CD4-positive, alpha-beta T cell (primary cell): ENCODE results near the gene SMIM45.

ENCODE experiments used
- ATAC-seq: fragments of 200-7000 bp; cut with Tn5 transposase; one replicate; pipeline ENCODE4 v1.10.0; 2022; ENCODE audit warnings: mild to moderate bottlenecking; ENCODE audit not compliant: poor library complexity
- CTCF ChIA-PET: fragments of 350-600 bp; sonication (Branson Sonifier 250); formaldehyde crosslinking; loops from one replicate; lab custom pipeline; 2021; ENCODE audit warnings: antibody characterized with exemption, inconsistent platforms; lab: Charles Lee
- POLR2A ChIA-PET: fragments of 350-600 bp; sonication (Branson Sonifier 250); formaldehyde crosslinking; loops from one replicate; lab custom pipeline; 2021; ENCODE audit warnings: antibody characterized with exemption, inconsistent platforms; lab: Charles Lee
- DNase-seq, 14 experiments: peaks; one replicate each; pipeline ENCODE4 v3.0.0-alpha.2; 2013 to 2020; ENCODE audit warnings: mixed read lengths in 2 of 14
- H3K27ac ChIP-seq, 2 donors: one replicate each; pipeline versions ENCODE4 v1.5.1 to v1.7.0; 2013; ENCODE audit warnings: low read length in 2 of 2, low read depth in 1 of 2, mild to moderate bottlenecking in 1 of 2
- H3K27me3 ChIP-seq, 2 experiments: 1 replicate in 1 of 2; 2 replicates in 1 of 2; pipeline versions ENCODE4 v1.6.1 to v1.7.0; 2013; ENCODE audit warnings: low read length in 2 of 2, control low read depth in 1 of 2, mild to moderate bottlenecking in 1 of 2, moderate library complexity in 1 of 2; ENCODE audit not compliant: insufficient read depth in 2 of 2, control insufficient read depth in 1 of 2
- H3K36me3 ChIP-seq: one replicate; pipeline ENCODE4 v1.6.1; 2013; ENCODE audit warnings: low read length, control low read depth; ENCODE audit not compliant: insufficient read depth
- H3K4me1 ChIP-seq: one replicate; pipeline ENCODE4 v1.6.1; 2013; ENCODE audit warnings: low read length, control low read depth; ENCODE audit not compliant: insufficient read depth
- H3K4me3 ChIP-seq: one replicate; pipeline ENCODE4 v1.5.1; 2013; ENCODE audit warnings: mild to moderate bottlenecking, low read length, moderate library complexity
- H3K9me3 ChIP-seq, 2 experiments: 1 replicate in 1 of 2; 2 replicates in 1 of 2; pipeline versions ENCODE4 v1.6.1 to v1.7.0; 2013; ENCODE audit warnings: low read length in 2 of 2, mild to moderate bottlenecking in 2 of 2, control low read depth in 1 of 2, moderate library complexity in 1 of 2; ENCODE audit not compliant: control insufficient read depth in 1 of 2, insufficient read depth in 1 of 2
- H3K27ac Mint-ChIP-seq: one replicate; pipeline ENCODE4 v1.8.0; 2020; ENCODE audit warnings: mixed read lengths
- H3K27me3 Mint-ChIP-seq: one replicate; pipeline ENCODE4 v1.8.0; 2021; ENCODE audit warnings: mixed read lengths
- H3K36me3 Mint-ChIP-seq: one replicate; pipeline ENCODE4 v1.8.0; 2021; ENCODE audit warnings: low read depth, mixed read lengths
- H3K4me1 Mint-ChIP-seq: one replicate; pipeline ENCODE4 v1.8.0; 2021; ENCODE audit warnings: low read depth, mixed read lengths
- H3K4me3 Mint-ChIP-seq: one replicate; pipeline ENCODE4 v1.8.0; 2020; ENCODE audit warnings: mild to moderate bottlenecking, mixed read lengths
- H3K9me3 Mint-ChIP-seq: one replicate; pipeline ENCODE4 v1.8.0; 2020; ENCODE audit warnings: mixed read lengths
- CTCF ChIP-seq: fragments of 200-600 bp; IDR thresholded peaks from one replicate; pipeline ENCODE4 v1.8.0; 2022; ENCODE audit warnings: antibody characterized with exemption, mild to moderate bottlenecking
- intact Hi-C, 2 experiments: fragments of 100-400 bp; cut with DNase I in 1 of 2; cut with micrococcal nuclease in 1 of 2; formaldehyde crosslinking; loops; one replicate each; pipeline versions ENCODE4 v1.15.1 to v1.9.0; 2023 to 2025; cut with DNase I, micrococcal nuclease

Gene SMIM45

DNA sequence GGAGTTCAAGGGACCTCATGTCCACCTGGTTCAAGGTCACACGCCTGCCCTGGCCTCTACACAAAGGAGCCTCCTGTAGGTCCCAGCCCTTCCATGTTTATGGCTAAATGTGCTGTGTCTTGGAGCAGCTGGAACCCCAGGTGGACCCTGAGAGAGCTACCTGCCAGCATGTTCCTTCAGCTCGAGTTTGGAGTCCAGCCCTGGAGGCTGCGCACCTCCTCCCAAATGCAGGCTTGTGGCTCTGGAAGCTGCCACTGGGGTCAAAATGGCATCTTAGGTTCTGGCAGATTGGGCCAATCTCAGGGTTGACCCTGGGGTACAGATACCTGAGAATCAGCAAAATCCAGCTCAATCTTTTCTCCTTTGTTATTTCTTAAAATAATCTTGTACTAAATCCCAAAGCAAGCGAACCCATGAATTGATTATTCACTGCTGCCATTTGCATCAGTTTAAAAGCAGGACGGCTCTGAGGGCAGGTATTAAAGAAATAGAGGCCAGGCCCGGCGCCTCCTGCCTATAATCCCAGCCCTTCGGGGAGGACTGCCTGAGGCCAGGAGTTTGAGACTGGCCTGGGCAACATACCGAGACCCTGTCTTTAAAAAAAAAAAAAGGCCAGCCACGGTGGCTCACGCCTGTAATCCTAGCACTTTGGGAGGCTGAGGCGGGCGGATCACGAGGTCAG is 28.2 kb upstream of the SMIM45 start:
- H3K27me3 Mint-ChIP-seq = peaks cover 9% of the 10 kb centered on the region
- DNase-seq = no peak
- no peaks in the 10 kb centered on the region for H3K9me3 Mint-ChIP-seq
- ATAC-seq = no peak
- CTCF ChIA-PET = no interaction called here
- Histone ChIP-seq H3K4me3 (no peak overlapping the region), H3K27ac (no peak overlapping the region), H3K27me3 (peaks cover 0 to 9% of the 10 kb centered on the region in 2 experiments), H3K9me3 (no peaks in the 10 kb centered on the region), H3K4me1 (peaks cover 44% of the 10 kb centered on the region), H3K36me3 (no peaks in the 10 kb centered on the region)
- H3K27ac Mint-ChIP-seq = no peak overlapping the region
- intact Hi-C loops = no loop called here
- H3K4me1 Mint-ChIP-seq = peaks cover 7% of the 10 kb centered on the region
- no peaks in the 10 kb centered on the region for H3K36me3 Mint-ChIP-seq
- POLR2A ChIA-PET = interaction anchor here (0.6 to 1.9 kb wide), 3 partner anchors 16 to 147 kb away, joined by 3 to 6 read pairs (median 4); partner anchors contain the start of gene SREBF2
- no peak for TF ChIP-seq CTCF
- H3K4me3 Mint-ChIP-seq = no peak overlapping the region

DNA sequence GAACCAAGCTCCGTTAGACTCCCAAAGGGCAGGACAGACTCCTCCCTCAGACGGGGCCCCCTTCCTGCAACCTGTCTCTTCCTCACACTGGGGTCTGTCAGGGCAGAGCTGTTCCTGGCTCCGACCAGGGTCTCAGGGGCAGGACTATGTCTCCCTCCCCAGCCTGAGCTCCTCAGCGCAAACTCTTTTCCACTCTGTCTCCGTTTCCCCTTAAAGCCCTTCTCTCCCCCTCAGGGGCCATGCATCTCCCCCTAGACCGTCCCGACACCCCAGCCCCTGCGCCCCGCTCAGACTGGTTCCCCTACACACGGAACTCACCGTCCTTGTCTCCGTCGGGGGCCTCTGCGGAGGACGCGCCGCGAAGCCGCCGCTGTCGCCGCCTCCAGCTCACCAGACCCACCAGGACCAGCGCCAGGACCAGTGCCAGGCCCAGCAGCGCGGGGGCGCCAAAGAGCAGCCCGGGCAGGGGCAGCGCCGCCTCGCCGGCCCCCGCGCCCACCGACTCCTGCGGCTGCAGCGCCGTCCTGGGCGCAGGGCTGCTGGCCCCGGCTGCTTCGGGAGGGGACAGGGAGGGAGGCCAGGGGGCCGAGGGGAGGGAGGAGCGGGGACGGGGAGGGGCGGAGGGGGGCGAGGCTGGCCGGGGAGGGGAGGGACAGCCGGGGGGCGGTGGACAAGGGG is 26.0 kb upstream of the SMIM45 start:
- peaks cover 7% of the 10 kb centered on the region for H3K4me1 Mint-ChIP-seq
- Histone ChIP-seq H3K4me3 (peak overlapping the region; percentile 45), H3K36me3 (no peaks in the 10 kb centered on the region), H3K27me3 (peaks cover 0 to 9% of the 10 kb centered on the region in 2 experiments), H3K27ac (no peak overlapping the region), H3K4me1 (peaks cover 30% of the 10 kb centered on the region), H3K9me3 (no peaks in the 10 kb centered on the region)
- H3K4me3 Mint-ChIP-seq = peak overlapping the region; percentile 80
- H3K36me3 Mint-ChIP-seq = no peaks in the 10 kb centered on the region
- peak; percentile 75 for TF ChIP-seq CTCF
- H3K27me3 Mint-ChIP-seq = peaks cover 9% of the 10 kb centered on the region
- ChIA-PET POLR2A (interaction anchor here (0.8 to 4.9 kb wide), 9 partner anchors 10 to 145 kb away, joined by 3 to 63 read pairs (median 8); partner anchors contain the start of genes CCDC134 and SREBF2), CTCF (interaction anchor here (0.7 to 2.9 kb wide), 20 partner anchors 9 to 229 kb away, joined by 3 to 63 read pairs (median 4); partner anchors contain the start of genes CENPM and SREBF2)
- DNase-seq (peak; percentile 59 to 88 (median 76)), ATAC-seq (peak; percentile 84)
- H3K9me3 Mint-ChIP-seq = no peaks in the 10 kb centered on the region
- peak overlapping the region; percentile 55 for H3K27ac Mint-ChIP-seq
- intact Hi-C loops = loop anchor here in 1 of 2 experiments (2.0 kb wide), 1 partner anchor 15 kb away; no protein-coding TSS in a partner anchor

- H3K4me3 Mint-ChIP-seq = peak overlapping the region; percentile 66
- no peak for DNase-seq
- POLR2A ChIA-PET = interaction anchor here (0.8 to 4.9 kb wide), 4 partner anchors 12 to 239 kb away, joined by 3 to 63 read pairs (median 10); partner anchors contain the start of genes SNU13 and SREBF2
- Histone ChIP-seq H3K9me3 (no peaks in the 10 kb centered on the region), H3K4me3 (no peak overlapping the region), H3K4me1 (peaks cover 30% of the 10 kb centered on the region), H3K27ac (no peak overlapping the region), H3K36me3 (no peaks in the 10 kb centered on the region), H3K27me3 (peaks cover 0 to 9% of the 10 kb centered on the region in 2 experiments)
- CTCF ChIA-PET = interaction anchor here (1.7 kb wide), 1 partner anchor 13 kb away, joined by 4 read pairs; no protein-coding TSS in a partner anchor
- no peaks in the 10 kb centered on the region for H3K36me3 Mint-ChIP-seq
- H3K27me3 Mint-ChIP-seq = peaks cover 9% of the 10 kb centered on the region
- H3K27ac Mint-ChIP-seq = no peak overlapping the region
- no peaks in the 10 kb centered on the region for H3K9me3 Mint-ChIP-seq
- intact Hi-C loops = loop anchor here in 1 of 2 experiments (2.0 kb wide), 1 partner anchor 13 kb away; no protein-coding TSS in a partner anchor
- TF ChIP-seq CTCF = no peak
- no peak for ATAC-seq
- peaks cover 7% of the 10 kb centered on the region for H3K4me1 Mint-ChIP-seq
These were observed 24.1 kb upstream of the SMIM45 start for GRCh38 chr22:41927813-41928212.
